Thymus (tissue), 11 donors: ENCODE measurements around the gene TOR1AIP2. TPM values are rescaled to one million over a fixed set of nuclear protein-coding genes. Genes with fewer than 3 reads are reported as not detected.

Source experiments
- DNase-seq, 9 donors: peaks; one replicate each; pipeline ENCODE4 v3.0.0-alpha.2; 2013; ENCODE audit warnings: low spot score in 9 of 9, low read depth in 6 of 9, missing footprints in 1 of 9
- H3K27ac ChIP-seq, 2 donors: one replicate each; pipeline ENCODE4 v1.5.1; 2013; ENCODE audit warnings: control low read depth in 1 of 2, low read depth in 1 of 2, low read length in 1 of 2, mild to moderate bottlenecking in 1 of 2, moderate library complexity in 1 of 2
- H3K27me3 ChIP-seq, 2 donors: one replicate each; pipeline ENCODE4 v1.5.1; 2013; ENCODE audit warnings: low read length in 1 of 2; ENCODE audit not compliant: control insufficient read depth in 2 of 2, insufficient read depth in 1 of 2
- H3K36me3 ChIP-seq, 2 donors: one replicate each; pipeline ENCODE4 v1.5.1; 2013; ENCODE audit warnings: low read length in 1 of 2, mild to moderate bottlenecking in 1 of 2, moderate library complexity in 1 of 2; ENCODE audit not compliant: control insufficient read depth in 2 of 2, insufficient read depth in 2 of 2
- H3K4me1 ChIP-seq, 2 donors: one replicate each; pipeline ENCODE4 v1.5.1; 2013; ENCODE audit warnings: low read length in 2 of 2; ENCODE audit not compliant: control insufficient read depth in 2 of 2, insufficient read depth in 2 of 2
- H3K4me3 ChIP-seq, 2 donors: one replicate each; pipeline ENCODE4 v1.5.1; 2013; ENCODE audit warnings: low read length in 2 of 2, control low read depth in 1 of 2, mild to moderate bottlenecking in 1 of 2
- H3K9me3 ChIP-seq, 2 donors: one replicate each; pipeline ENCODE4 v1.5.1; 2013; ENCODE audit warnings: low read length in 1 of 2, mild to moderate bottlenecking in 1 of 2; ENCODE audit not compliant: control insufficient read depth in 2 of 2, insufficient read depth in 1 of 2
- WGBS: extraction: QIAGEN DNeasy Blood & Tissue Kit; methylation state at CpG from one replicate; pipeline ENCODE4 v1.1.7; 2013; 5-methylcytosine and 5-hydroxymethylcytosine counted together
- polyA plus RNA-seq: library from polyadenylated mRNA; stranded (reverse); fragments of 200-250 nt; gene quantifications from one replicate; pipeline ENCODE4 v1.2.3, GENCODE V29; 2013
- total RNA-seq: library from RNA; stranded (reverse); fragments of 120-200 nt; gene quantifications from one replicate; pipeline ENCODE4 v1.2.4, GENCODE V29; 2013
- donor health status: healthy.

The TOR1AIP2 gene
- total and polyA plus RNA-seq, 2 donors, result 13.8 to 20.0 TPM

GRCh38 chr1:179882253-179883039, 4.8 kb upstream of the TOR1AIP2 start, which contains the start of gene TOR1AIP1:
TSS of gene TOR1AIP1 (plus strand) at chr1:179882285. CDS start at chr1:179882503, 218 bp downstream.
- Histone ChIP-seq H3K4me3 (peak within 1 kb of the TSS; percentile 64 to 83), H3K9me3 (no peaks in the 10 kb centered on the region), H3K4me1 (peaks cover 0 to 8% of the 10 kb centered on the region in 2 donors), H3K27ac (peak within 1 kb of the TSS; percentile 100), H3K36me3 (peaks cover 0 to 15% of the 10 kb centered on the region in 2 donors), H3K27me3 (no peaks in the 10 kb centered on the region)
- DNase-seq, result peak; percentile 90 to 99 (median 96)
- under 1% methylated on average over 72 of the region's 72 CpGs for WGBS

- Histone ChIP-seq H3K4me1 (peaks cover 4 to 10% of the 10 kb centered on the region in 2 donors), H3K36me3 (peaks cover 0 to 15% of the 10 kb centered on the region in 2 donors), H3K4me3 (peak overlapping the region; percentile 64 to 83), H3K9me3 (no peaks in the 10 kb centered on the region), H3K27ac (peak overlapping the region; percentile 100), H3K27me3 (no peaks in the 10 kb centered on the region)
- DNase-seq, result peak in 2 of 9 donors; percentile 68 to 71
- 6% methylated on average over 22 of the region's 22 CpGs for WGBS
These were observed 4.1 kb upstream of the TOR1AIP2 start for GRCh38 chr1:179881642-179882252.

DNA sequence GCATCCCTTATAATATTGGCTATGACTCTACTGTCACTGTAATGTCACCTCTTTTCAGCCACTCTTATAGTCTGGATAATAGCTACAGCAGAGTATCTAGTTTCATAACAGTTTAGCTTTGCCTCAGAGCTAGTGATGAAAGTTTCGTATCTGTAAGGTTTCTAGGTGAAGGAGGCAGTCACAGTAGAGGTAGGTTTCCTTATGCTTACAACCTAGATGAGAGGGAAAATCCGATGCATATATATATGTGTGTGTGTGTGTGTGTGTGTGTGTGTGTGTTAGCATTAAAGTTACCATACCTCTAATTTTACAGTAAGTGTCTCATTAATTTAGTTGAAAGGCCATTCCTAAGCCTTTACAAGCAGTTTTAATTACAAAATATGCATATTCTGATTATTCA, 2.2 kb upstream of the TOR1AIP2 start:
- peaks cover 4 to 10% of the 10 kb centered on the region in 2 donors for H3K4me1 ChIP-seq
- no peak overlapping the region for H3K4me3 ChIP-seq
- no peaks in the 10 kb centered on the region for H3K9me3 ChIP-seq
- no peaks in the 10 kb centered on the region for H3K27me3 ChIP-seq
- no peak overlapping the region for H3K27ac ChIP-seq
- peaks cover 0 to 3% of the 10 kb centered on the region in 2 donors for H3K36me3 ChIP-seq
- 98% methylated on average over 2 of the region's 2 CpGs for WGBS
- no peak for DNase-seq

GRCh38 chr1:179876300-179876715, 1.3 kb downstream of the TOR1AIP2 start:
- 78% methylated on average over 3 of the region's 3 CpGs for WGBS
- Histone ChIP-seq H3K4me1 (peaks cover 4 to 5% of the 10 kb centered on the region in 2 donors), H3K9me3 (no peaks in the 10 kb centered on the region), H3K27ac (no peak overlapping the region), H3K4me3 (no peak overlapping the region), H3K27me3 (no peaks in the 10 kb centered on the region), H3K36me3 (peaks cover 7 to 13% of the 10 kb centered on the region in 2 donors)
- no peak for DNase-seq

- H3K9me3 ChIP-seq, result no peaks in the 10 kb centered on the region
- peaks cover 7 to 16% of the 10 kb centered on the region in 2 donors for H3K36me3 ChIP-seq
- no peak overlapping the region for H3K4me3 ChIP-seq
- no peak for DNase-seq
- H3K27me3 ChIP-seq, result no peaks in the 10 kb centered on the region
- H3K27ac ChIP-seq, result no peak overlapping the region
- H3K4me1 ChIP-seq, result peaks cover 4 to 5% of the 10 kb centered on the region in 2 donors
- 98% methylated on average over 4 of the region's 4 CpGs for WGBS
These were observed 1.9 kb downstream of the TOR1AIP2 start for GRCh38 chr1:179875596-179876299.

DNA sequence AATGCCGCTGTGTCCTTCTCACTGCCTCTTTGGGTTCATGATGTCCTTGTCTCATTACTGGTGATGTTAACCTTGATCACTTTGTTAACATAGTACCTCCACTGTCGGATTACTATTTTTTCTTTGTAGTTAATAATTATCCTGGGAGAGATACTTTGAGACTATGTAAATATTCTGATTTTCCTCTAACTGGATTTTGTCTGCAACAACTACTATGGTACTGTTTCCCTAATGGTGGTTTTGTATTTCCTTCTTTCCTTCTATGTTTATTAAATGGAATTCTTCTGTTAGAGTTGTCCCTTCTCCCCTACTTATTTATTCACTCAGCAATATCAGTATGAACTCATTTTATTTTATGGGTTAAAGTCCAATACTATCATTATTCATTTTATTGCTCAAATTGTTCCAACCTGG, 4.2 kb downstream of the TOR1AIP2 start:
- H3K36me3 ChIP-seq, result peaks cover 7 to 19% of the 10 kb centered on the region in 2 donors
- DNase-seq, result no peak
- H3K27ac ChIP-seq, result no peak overlapping the region
- no peak overlapping the region for H3K4me3 ChIP-seq
- H3K9me3 ChIP-seq, result no peaks in the 10 kb centered on the region
- WGBS, result over 99% methylated on average over 2 of the region's 2 CpGs
- H3K27me3 ChIP-seq, result no peaks in the 10 kb centered on the region
- peaks cover 4 to 5% of the 10 kb centered on the region in 2 donors for H3K4me1 ChIP-seq

DNA sequence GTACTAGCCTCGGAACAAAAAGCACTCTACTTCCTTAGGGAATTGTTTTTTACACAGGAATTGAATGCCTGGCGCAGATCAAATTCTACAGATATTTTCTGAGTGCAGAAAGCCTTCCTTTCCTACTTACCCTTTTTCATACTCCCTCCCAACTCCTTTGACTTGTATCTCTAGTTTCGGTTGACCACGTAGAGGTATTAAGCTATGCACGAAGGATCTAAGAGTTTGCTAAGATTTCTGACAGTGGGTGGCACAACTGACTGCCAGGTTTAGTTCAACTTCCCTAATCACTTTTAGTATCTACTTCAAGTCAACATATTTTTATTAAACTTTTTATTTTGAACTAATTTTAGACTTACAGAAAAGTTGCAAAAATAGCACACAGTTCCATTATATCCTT, 5.0 kb downstream of the TOR1AIP2 start:
- Histone ChIP-seq H3K4me3 (no peak overlapping the region), H3K27me3 (no peaks in the 10 kb centered on the region), H3K36me3 (peaks cover 7 to 21% of the 10 kb centered on the region in 2 donors), H3K27ac (no peak overlapping the region), H3K4me1 (peaks cover 2 to 4% of the 10 kb centered on the region in 2 donors), H3K9me3 (no peaks in the 10 kb centered on the region)
- no peak for DNase-seq
- WGBS, result 91% methylated on average over 5 of the region's 5 CpGs

GRCh38 chr1:179871940-179872339, 5.7 kb downstream of the TOR1AIP2 start:
- DNase-seq, result no peak
- no peaks in the 10 kb centered on the region for H3K27me3 ChIP-seq
- 93% methylated on average over 1 of the region's 1 CpG for WGBS
- H3K36me3 ChIP-seq, result peaks cover 10 to 25% of the 10 kb centered on the region in 2 donors
- H3K9me3 ChIP-seq, result no peaks in the 10 kb centered on the region
- H3K4me3 ChIP-seq, result no peak overlapping the region
- H3K27ac ChIP-seq, result no peak overlapping the region
- H3K4me1 ChIP-seq, result peaks cover 2% of the 10 kb centered on the region in 2 donors
